Skeletal muscle satellite cell (primary cell): ENCODE results near the gene DBX2.

Experiments used
- H3K27me3 ChIP-seq: 2 replicates; pipeline ENCODE4 v1.7.0; 2013; ENCODE audit warnings: low read length; ENCODE audit not compliant: control insufficient read depth, insufficient read depth
- H3K36me3 ChIP-seq: 2 replicates; pipeline ENCODE4 v1.7.0; 2013; ENCODE audit warnings: mild to moderate bottlenecking, control low read depth, low read length; ENCODE audit not compliant: insufficient read depth
- H3K4me1 ChIP-seq: 2 replicates; pipeline ENCODE4 v1.7.0; 2013; ENCODE audit warnings: low read length; ENCODE audit not compliant: control insufficient read depth, insufficient read depth
- H3K4me2 ChIP-seq: 2 replicates; pipeline ENCODE4 v1.7.0; 2013; ENCODE audit warnings: mild to moderate bottlenecking, low read length
- H3K4me3 ChIP-seq: 2 replicates; pipeline ENCODE4 v1.7.0; 2013; ENCODE audit warnings: low read length
- H3K9ac ChIP-seq: 2 replicates; pipeline ENCODE4 v1.7.0; 2013; ENCODE audit warnings: mild to moderate bottlenecking, low read depth, low read length, moderate library complexity
- H3K9me3 ChIP-seq: replicated peaks from 2 replicates; pipeline ENCODE4 v1.7.0; 2013; ENCODE audit warnings: mild to moderate bottlenecking, control low read depth, low read length

Gene DBX2

GRCh38 chr12:45060976-45061375, 10.1 kb upstream of the DBX2 start:
- peaks cover 3% of the 10 kb centered on the region for H3K27me3 ChIP-seq
- H3K4me1 ChIP-seq, result no peaks in the 10 kb centered on the region
- H3K4me3 ChIP-seq, result no peak overlapping the region
- no peak overlapping the region for H3K4me2 ChIP-seq
- no peaks in the 10 kb centered on the region for H3K9me3 ChIP-seq
- no peaks in the 10 kb centered on the region for H3K36me3 ChIP-seq
- H3K9ac ChIP-seq, result no peak overlapping the region

GRCh38 chr12:45051572-45052125, 750 bp upstream of the DBX2 start:
- peak overlapping the region; percentile 73 for H3K4me2 ChIP-seq
- peaks cover 11% of the 10 kb centered on the region for H3K4me1 ChIP-seq
- no peak overlapping the region for H3K9ac ChIP-seq
- no peaks in the 10 kb centered on the region for H3K9me3 ChIP-seq
- H3K27me3 ChIP-seq, result peaks cover 55% of the 10 kb centered on the region
- H3K36me3 ChIP-seq, result no peaks in the 10 kb centered on the region
- no peak overlapping the region for H3K4me3 ChIP-seq

- Histone ChIP-seq H3K4me1 (peaks cover 11% of the 10 kb centered on the region), H3K9ac (no peak overlapping the region), H3K27me3 (peaks cover 64% of the 10 kb centered on the region), H3K4me3 (peak overlapping the region; percentile 59), H3K4me2 (peak overlapping the region; percentile 73), H3K36me3 (no peaks in the 10 kb centered on the region), H3K9me3 (no peaks in the 10 kb centered on the region)
Observed at GRCh38 chr12:45049912-45050750, 768 bp downstream of the DBX2 start.

GRCh38 chr12:45042599-45042998, 8.3 kb downstream of the DBX2 start:
- Histone ChIP-seq H3K9ac (no peak overlapping the region), H3K9me3 (no peaks in the 10 kb centered on the region), H3K4me3 (no peak overlapping the region), H3K36me3 (no peaks in the 10 kb centered on the region), H3K4me1 (no peaks in the 10 kb centered on the region), H3K4me2 (no peak overlapping the region), H3K27me3 (peaks cover 20% of the 10 kb centered on the region)

- Histone ChIP-seq H3K27me3 (peaks cover 12% of the 10 kb centered on the region), H3K9me3 (no peaks in the 10 kb centered on the region), H3K4me2 (no peak overlapping the region), H3K9ac (no peak overlapping the region), H3K36me3 (no peaks in the 10 kb centered on the region), H3K4me1 (no peaks in the 10 kb centered on the region), H3K4me3 (no peak overlapping the region)
Observed at GRCh38 chr12:45040977-45041376, 9.9 kb downstream of the DBX2 start.

GRCh38 chr12:45039757-45040156, 11.1 kb downstream of the DBX2 start:
- Histone ChIP-seq H3K36me3 (no peaks in the 10 kb centered on the region), H3K4me2 (no peak overlapping the region), H3K27me3 (peaks cover 15% of the 10 kb centered on the region), H3K9me3 (no peaks in the 10 kb centered on the region), H3K4me1 (no peaks in the 10 kb centered on the region), H3K4me3 (no peak overlapping the region), H3K9ac (no peak overlapping the region)

- no peaks in the 10 kb centered on the region for H3K9me3 ChIP-seq
- no peak overlapping the region for H3K9ac ChIP-seq
- no peak overlapping the region for H3K4me2 ChIP-seq
- peaks cover 8% of the 10 kb centered on the region for H3K27me3 ChIP-seq
- no peaks in the 10 kb centered on the region for H3K4me1 ChIP-seq
- H3K36me3 ChIP-seq, result no peaks in the 10 kb centered on the region
- H3K4me3 ChIP-seq, result no peak overlapping the region
Observed at GRCh38 chr12:45034861-45035265, 16.0 kb downstream of the DBX2 start.

- Histone ChIP-seq H3K27me3 (no peaks in the 10 kb centered on the region), H3K9me3 (no peaks in the 10 kb centered on the region), H3K36me3 (no peaks in the 10 kb centered on the region), H3K4me1 (no peaks in the 10 kb centered on the region), H3K9ac (no peak overlapping the region), H3K4me3 (no peak overlapping the region), H3K4me2 (no peak overlapping the region)
Observed at GRCh38 chr12:45017916-45018315, 33.0 kb downstream of the DBX2 start.

- H3K36me3 ChIP-seq, result no peaks in the 10 kb centered on the region
- no peak overlapping the region for H3K4me2 ChIP-seq
- no peaks in the 10 kb centered on the region for H3K9me3 ChIP-seq
- H3K4me1 ChIP-seq, result no peaks in the 10 kb centered on the region
- H3K27me3 ChIP-seq, result no peaks in the 10 kb centered on the region
- H3K9ac ChIP-seq, result no peak overlapping the region
- H3K4me3 ChIP-seq, result no peak overlapping the region
Observed at GRCh38 chr12:45014396-45014795, 36.5 kb downstream of the DBX2 start.

GRCh38 chr12:45012749-45013148, 38.1 kb downstream of the DBX2 start:
- no peaks in the 10 kb centered on the region for H3K36me3 ChIP-seq
- no peaks in the 10 kb centered on the region for H3K4me1 ChIP-seq
- H3K4me3 ChIP-seq, result no peak overlapping the region
- no peak overlapping the region for H3K4me2 ChIP-seq
- H3K27me3 ChIP-seq, result no peaks in the 10 kb centered on the region
- no peaks in the 10 kb centered on the region for H3K9me3 ChIP-seq
- no peak overlapping the region for H3K9ac ChIP-seq

GRCh38 chr12:45010059-45010458, 40.8 kb downstream of the DBX2 start:
- no peak overlapping the region for H3K4me3 ChIP-seq
- H3K27me3 ChIP-seq, result no peaks in the 10 kb centered on the region
- no peaks in the 10 kb centered on the region for H3K36me3 ChIP-seq
- H3K9me3 ChIP-seq, result no peaks in the 10 kb centered on the region
- H3K9ac ChIP-seq, result no peak overlapping the region
- H3K4me2 ChIP-seq, result no peak overlapping the region
- H3K4me1 ChIP-seq, result no peaks in the 10 kb centered on the region

GRCh38 chr12:45008211-45008610, 42.7 kb downstream of the DBX2 start:
- Histone ChIP-seq H3K9me3 (no peaks in the 10 kb centered on the region), H3K9ac (no peak overlapping the region), H3K27me3 (no peaks in the 10 kb centered on the region), H3K4me3 (no peak overlapping the region), H3K36me3 (no peaks in the 10 kb centered on the region), H3K4me1 (no peaks in the 10 kb centered on the region), H3K4me2 (no peak overlapping the region)
